Activated naive CD4-positive, alpha-beta T cell treated with anti-CD3 and anti-CD28 coated beads, Interleukin-2, amount 50 U/mL, for 72 hours (primary cell): ENCODE measurements around the gene MCM8. TPM values are rescaled to one million over a fixed set of nuclear protein-coding genes. Genes with fewer than 3 reads are reported as not detected.
"Not testable (repeated sequence)": the region's sequence is repeated elsewhere in the genome, so short reads cannot be mapped to it uniquely, and the experiment has no call there.

ENCODE experiments used
- ATAC-seq, 2 donors: fragments of 150-1000 bp; cut with Tn5 transposase; 2 replicates each; pipeline ENCODE4 v1.10.0; 2021; ENCODE audit warnings: mild to moderate bottlenecking in 2 of 2, moderate library complexity in 2 of 2
- DNase-seq, 2 donors: peaks; one replicate each; pipeline ENCODE4 v3.0.0; 2021 to 2022; ENCODE audit warnings: low spot score in 2 of 2
- H3K27ac Mint-ChIP-seq, 2 donors: one replicate each; pipeline ENCODE4 v1.8.0; 2022; ENCODE audit warnings: mild to moderate bottlenecking in 2 of 2, mixed read lengths in 2 of 2
- H3K36me3 Mint-ChIP-seq, 2 donors: one replicate each; pipeline ENCODE4 v1.8.0; 2022; ENCODE audit warnings: mixed read lengths in 2 of 2
- H3K9me3 Mint-ChIP-seq, 2 donors: one replicate each; pipeline ENCODE4 v1.8.0; 2022; ENCODE audit warnings: mixed read lengths in 2 of 2
- total RNA-seq, 2 donors: library from RNA; stranded (reverse); gene quantifications; one replicate each; pipeline ENCODE4 v1.2.3, GENCODE V29; 2022

MCM8 gene
- total RNA-seq, 2 donors from 2014 or later, result 38.8 to 62.9 TPM

- DNase-seq (no peak), ATAC-seq (no peak)
- Mint-ChIP-seq H3K27ac (no peak overlapping the region), H3K9me3 (no peaks in the 10 kb centered on the region), H3K36me3 (peaks cover 9 to 50% of the 10 kb centered on the region in 2 donors)
Observed at GRCh38 chr20:6017467-6017866, 67.0 kb downstream of the MCM8 start.

- no peak overlapping the region for H3K27ac Mint-ChIP-seq
- H3K9me3 Mint-ChIP-seq, result no peaks in the 10 kb centered on the region
- DNase-seq (no peak), ATAC-seq (no peak)
- peaks cover 5 to 50% of the 10 kb centered on the region in 2 donors for H3K36me3 Mint-ChIP-seq
Observed at GRCh38 chr20:6017880-6018279, 67.4 kb downstream of the MCM8 start.

GRCh38 chr20:6024768-6025167 lies 74.3 kb downstream of the MCM8 start:
- no peak overlapping the region for H3K27ac Mint-ChIP-seq
- ATAC-seq (no peak), DNase-seq (no peak)
- H3K9me3 Mint-ChIP-seq, result no peaks in the 10 kb centered on the region
- peaks cover 21 to 57% of the 10 kb centered on the region in 2 donors for H3K36me3 Mint-ChIP-seq

GRCh38 chr20:6026051-6026450 lies 75.6 kb downstream of the MCM8 start:
- DNase-seq (no peak), ATAC-seq (peak; percentile 48 to 76)
- H3K9me3 Mint-ChIP-seq, result no peaks in the 10 kb centered on the region
- no peak overlapping the region for H3K27ac Mint-ChIP-seq
- H3K36me3 Mint-ChIP-seq, result peaks cover 18 to 51% of the 10 kb centered on the region in 2 donors

GRCh38 chr20:6028818-6029217 lies 78.4 kb downstream of the MCM8 start:
- Mint-ChIP-seq H3K9me3 (no peaks in the 10 kb centered on the region), H3K36me3 (peaks cover 11 to 28% of the 10 kb centered on the region in 2 donors), H3K27ac (no peak overlapping the region)
- no peak for ATAC-seq
- no peak for DNase-seq

GRCh38 chr20:6029538-6029937 lies 79.1 kb downstream of the MCM8 start:
- H3K9me3 Mint-ChIP-seq, result no peaks in the 10 kb centered on the region
- no peak for DNase-seq
- H3K36me3 Mint-ChIP-seq, result peaks cover 8 to 23% of the 10 kb centered on the region in 2 donors
- ATAC-seq, result no peak
- no peak overlapping the region for H3K27ac Mint-ChIP-seq

GRCh38 chr20:6030453-6031080 lies 80.1 kb downstream of the MCM8 start:
- ATAC-seq, result no peak
- Mint-ChIP-seq H3K27ac (no peak overlapping the region), H3K36me3 (peaks cover 6 to 16% of the 10 kb centered on the region in 2 donors), H3K9me3 (no peaks in the 10 kb centered on the region)
- no peak for DNase-seq

GRCh38 chr20:6032907-6033306 lies 82.5 kb downstream of the MCM8 start:
- H3K27ac Mint-ChIP-seq, ATAC-seq, H3K9me3 Mint-ChIP-seq, H3K36me3 Mint-ChIP-seq, DNase-seq: not testable (repeated sequence)

- H3K9me3 Mint-ChIP-seq, result no peaks in the 10 kb centered on the region
- DNase-seq, result no peak
- H3K27ac Mint-ChIP-seq, result peak overlapping the region; percentile 38 to 47
- peaks cover 5 to 6% of the 10 kb centered on the region in 2 donors for H3K36me3 Mint-ChIP-seq
- no peak for ATAC-seq
Observed at GRCh38 chr20:6034134-6034969, 83.9 kb downstream of the MCM8 start.

- H3K27ac Mint-ChIP-seq, result peak overlapping the region in 1 of 2 donors; percentile 44
- ATAC-seq, result no peak
- peaks cover 12 to 13% of the 10 kb centered on the region in 2 donors for H3K36me3 Mint-ChIP-seq
- no peaks in the 10 kb centered on the region for H3K9me3 Mint-ChIP-seq
- DNase-seq, result no peak
Observed at GRCh38 chr20:6036213-6036612, 85.8 kb downstream of the MCM8 start.

- Mint-ChIP-seq H3K27ac (no peak overlapping the region), H3K9me3 (no peaks in the 10 kb centered on the region), H3K36me3 (peaks cover 13 to 17% of the 10 kb centered on the region in 2 donors)
- ATAC-seq (no peak), DNase-seq (no peak)
Observed at GRCh38 chr20:6037082-6037481, 86.6 kb downstream of the MCM8 start.

GRCh38 chr20:6038256-6038655 lies 87.8 kb downstream of the MCM8 start:
- no peaks in the 10 kb centered on the region for H3K9me3 Mint-ChIP-seq
- ATAC-seq (no peak), DNase-seq (no peak)
- H3K27ac Mint-ChIP-seq, result no peak overlapping the region
- H3K36me3 Mint-ChIP-seq, result peaks cover 13 to 20% of the 10 kb centered on the region in 2 donors

- Mint-ChIP-seq H3K9me3 (no peaks in the 10 kb centered on the region), H3K27ac (no peak overlapping the region), H3K36me3 (peaks cover 7 to 16% of the 10 kb centered on the region in 2 donors)
- DNase-seq (no peak), ATAC-seq (no peak)
Observed at GRCh38 chr20:6039766-6040165, 89.3 kb downstream of the MCM8 start.

- peaks cover 7 to 15% of the 10 kb centered on the region in 2 donors for H3K36me3 Mint-ChIP-seq
- no peaks in the 10 kb centered on the region for H3K9me3 Mint-ChIP-seq
- no peak overlapping the region for H3K27ac Mint-ChIP-seq
- ATAC-seq, result no peak
- no peak for DNase-seq
Observed at GRCh38 chr20:6040540-6040939, 90.1 kb downstream of the MCM8 start.

GRCh38 chr20:6040958-6041807 lies 90.7 kb downstream of the MCM8 start:
- Mint-ChIP-seq H3K27ac (no peak overlapping the region), H3K36me3 (peaks cover 7 to 15% of the 10 kb centered on the region in 2 donors), H3K9me3 (no peaks in the 10 kb centered on the region)
- DNase-seq (no peak), ATAC-seq (no peak)

- no peak for DNase-seq
- no peak for ATAC-seq
- peaks cover 7 to 15% of the 10 kb centered on the region in 2 donors for H3K36me3 Mint-ChIP-seq
- no peaks in the 10 kb centered on the region for H3K9me3 Mint-ChIP-seq
- no peak overlapping the region for H3K27ac Mint-ChIP-seq
Observed at GRCh38 chr20:6041808-6042265, 91.4 kb downstream of the MCM8 start.

- Mint-ChIP-seq H3K27ac (no peak overlapping the region), H3K36me3 (peaks cover 7 to 15% of the 10 kb centered on the region in 2 donors), H3K9me3 (no peaks in the 10 kb centered on the region)
- no peak for DNase-seq
- ATAC-seq, result no peak
Observed at GRCh38 chr20:6044115-6044514, 93.7 kb downstream of the MCM8 start.
